LNCaP clone FGC (cell line): ENCODE results near the gene ZNF484.
"Not testable (repeated sequence)": the region's sequence is repeated elsewhere in the genome, so short reads cannot be mapped to it uniquely, and the experiment has no call there.

Experiments
- DNase-seq: peaks from one replicate; pipeline ENCODE4 v3.0.0-alpha.2; 2011; ENCODE audit warnings: low read depth
- H3K4me3 ChIP-seq: 2 replicates; pipeline ENCODE4 v1.5.1; 2011; ENCODE audit warnings: mild to moderate bottlenecking, low read depth, low read length, control low read depth
- CTCF ChIP-seq: IDR thresholded peaks from 2 replicates; pipeline ENCODE4 v1.5.1; 2012; ENCODE audit warnings: mild to moderate bottlenecking; ENCODE audit not compliant: control insufficient read depth, insufficient read depth; ENCODE audit errors: extremely low read depth

The ZNF484 gene

GRCh38 chr9:92853716-92854115 is 24.1 kb downstream of the ZNF484 start:
- no peak overlapping the region for H3K4me3 ChIP-seq
- no peak for TF ChIP-seq CTCF

GRCh38 chr9:92850898-92851297 is 26.9 kb downstream of the ZNF484 start:
- no peak for DNase-seq
- no peak for TF ChIP-seq CTCF
- H3K4me3 ChIP-seq = no peak overlapping the region

More at GRCh38 chr9:92853716-92854115, 24.1 kb downstream of the ZNF484 start:
- no peak for DNase-seq

GRCh38 chr9:92848740-92849139 is 29.1 kb downstream of the ZNF484 start:
- not testable (repeated sequence) for H3K4me3 ChIP-seq, DNase-seq

GRCh38 chr9:92846662-92847145 is 31.1 kb downstream of the ZNF484 start:
- no peak for TF ChIP-seq CTCF
- no peak overlapping the region for H3K4me3 ChIP-seq
- DNase-seq = no peak

- H3K4me3 ChIP-seq, DNase-seq: not testable (repeated sequence)
Observed at GRCh38 chr9:92838411-92838810, 39.4 kb downstream of the ZNF484 start.

- DNase-seq = no peak
- H3K4me3 ChIP-seq = no peak overlapping the region
- TF ChIP-seq CTCF = no peak
Observed at GRCh38 chr9:92837191-92837590, 40.6 kb downstream of the ZNF484 start.

- no peak for TF ChIP-seq CTCF
- no peak overlapping the region for H3K4me3 ChIP-seq
- DNase-seq = no peak
Observed at GRCh38 chr9:92829420-92829819, 48.4 kb downstream of the ZNF484 start.

GRCh38 chr9:92825065-92825464 is 52.8 kb downstream of the ZNF484 start:
- not testable (repeated sequence) for H3K4me3 ChIP-seq, DNase-seq

- TF ChIP-seq CTCF = no peak
- no peak for DNase-seq
- H3K4me3 ChIP-seq = no peak overlapping the region
Observed at GRCh38 chr9:92820964-92821363, 56.9 kb downstream of the ZNF484 start.

- H3K4me3 ChIP-seq, DNase-seq: not testable (repeated sequence)
Observed at GRCh38 chr9:92819898-92820297, 57.9 kb downstream of the ZNF484 start.

GRCh38 chr9:92809629-92810326 is 68.1 kb downstream of the ZNF484 start:
- not testable (repeated sequence) for H3K4me3 ChIP-seq, DNase-seq
